Esophagus squamous epithelium (tissue), 5 donors: Measurements from ENCODE around the gene RPH3AL. TPM values are rescaled to one million over a fixed set of nuclear protein-coding genes. Genes with fewer than 3 reads are reported as not detected.
A peak's percentile ranks its signal among the peaks of the same experiment; 100 is the strongest.

Experiments
- DNase-seq: peaks from one replicate; lab custom pipeline; 2025; lab: John Stamatoyannopoulos, UW
- H3K27ac ChIP-seq, 4 donors: fragments of 200-600 bp; sonication (generic); one replicate each; pipeline ENCODE4 v1.5.1; 2016 to 2019; ENCODE audit warnings: mild to moderate bottlenecking in 1 of 4
- H3K27me3 ChIP-seq, 4 donors: fragments of 200-600 bp; sonication (generic); 1 replicate in 3 of 4; 2 replicates in 1 of 4; pipeline versions ENCODE4 v1.5.1 to v1.6.0; 2017 to 2021; ENCODE audit warnings: antibody characterized with exemption in 1 of 4
- H3K36me3 ChIP-seq, 3 donors: fragments of 200-600 bp; sonication (generic); one replicate each; pipeline ENCODE4 v1.5.1; 2016 to 2019
- H3K4me1 ChIP-seq, 3 donors: fragments of 200-600 bp; sonication (generic); one replicate each; pipeline ENCODE4 v1.5.1; 2017 to 2019
- H3K4me3 ChIP-seq, 4 donors: fragments of 200-600 bp; sonication (generic); 1 replicate in 3 of 4; 2 replicates in 1 of 4; pipeline ENCODE4 v1.5.1; 2016 to 2019; ENCODE audit warnings: mild to moderate bottlenecking in 2 of 4, moderate library complexity in 1 of 4
- H3K9me3 ChIP-seq, 3 donors: fragments of 200-600 bp; sonication (generic); one replicate each; pipeline ENCODE4 v1.5.1; 2016 to 2019
- POLR2A ChIP-seq, 4 donors: fragments of 450-650 bp; IDR thresholded peaks; one replicate each; pipeline ENCODE4 v1.6.1; 2017; ENCODE audit warnings: antibody characterized with exemption in 4 of 4, mild to moderate bottlenecking in 4 of 4, moderate library complexity in 3 of 4
- WGBS, 2 donors: methylation state at CpG; one replicate each; pipeline ENCODE4 v1.1.5; 2018; 5-methylcytosine and 5-hydroxymethylcytosine counted together
- intact Hi-C: fragments of 100-400 bp; cut with DNase I; formaldehyde crosslinking; loops from one replicate; pipeline ENCODE4 v1.15.0; 2022
- total RNA-seq, 4 donors: library from RNA; depleted of rRNA; stranded (reverse); fragments of >200 nt; gene quantifications; one replicate each; pipeline ENCODE4 v1.1.0, GENCODE V29; 2016
- TF ChIP-seq, protein P1 (sequence below), 6 experiments: fragments of 450-650 bp in 4 of 6; fragments of 200-600 bp in 2 of 6; sonication (generic) in 2 of 6; IDR thresholded peaks; one replicate each; pipeline ENCODE4 v1.5.1; 2016 to 2019; ENCODE audit warnings: antibody characterized with exemption in 6 of 6, mild to moderate bottlenecking in 4 of 6, moderate library complexity in 4 of 6
- donor health status: DM: yes; HTN: yes; CAD: no.

RPH3AL gene
- total RNA-seq, 4 donors from 2014 or later: 5.2 to 18.3 (median 7.5) TPM

DNA sequence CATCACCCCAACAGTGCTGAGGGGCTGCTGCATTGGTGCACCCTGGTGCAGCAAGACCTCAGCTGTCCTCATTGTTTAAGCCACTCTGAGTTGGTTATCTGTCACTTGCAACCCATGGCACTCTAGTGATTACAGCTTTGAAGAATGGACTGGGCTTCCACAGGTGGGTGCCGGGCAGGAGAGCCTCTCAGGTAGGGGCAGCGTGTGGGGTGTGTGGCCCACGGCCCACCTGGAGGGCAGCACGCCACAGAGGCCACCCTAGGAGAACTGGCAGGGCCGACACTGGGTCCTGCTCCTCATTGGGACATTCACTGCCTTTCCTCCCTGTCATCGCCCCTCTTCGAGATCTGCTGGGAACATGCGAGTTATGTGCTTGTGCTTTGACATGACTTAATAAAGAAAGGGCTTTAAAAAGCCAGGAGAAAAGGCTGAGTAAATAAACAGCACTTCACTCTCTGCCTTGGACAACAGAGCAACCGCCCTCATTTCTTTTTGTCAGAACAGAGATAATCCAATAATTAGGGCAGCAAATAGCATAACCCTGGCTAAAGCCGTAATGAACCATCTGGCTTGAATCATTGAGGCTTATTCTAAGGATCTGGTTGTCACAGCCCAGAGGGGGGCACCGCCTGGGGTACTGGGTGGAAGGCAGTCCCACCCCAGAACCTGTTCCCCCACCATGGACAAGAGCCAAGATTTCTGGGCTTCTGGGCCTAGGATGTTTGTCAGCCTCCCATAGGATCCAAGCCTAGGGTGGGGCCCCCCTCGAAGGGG, 174.1 kb downstream of the RPH3AL start:
- Histone ChIP-seq H3K9me3 (no peaks in the 10 kb centered on the region), H3K36me3 (no peaks in the 10 kb centered on the region), H3K27me3 (peaks cover 0 to 72% (median 0%) of the 10 kb centered on the region in 4 donors), H3K4me1 (peaks cover 25 to 50% (median 30%) of the 10 kb centered on the region in 3 donors), H3K4me3 (peak overlapping the region in 2 of 4 donors; percentile 62 to 79), H3K27ac (peak overlapping the region in 3 of 4 donors; percentile 39 to 83 (median 56))
- intact Hi-C loops: no loop called here
- 75 to 87% methylated on average over 4 to 10 of the region's 12 CpGs for WGBS, 2 donors
- no peak for DNase-seq
- TF ChIP-seq, protein P1, sequence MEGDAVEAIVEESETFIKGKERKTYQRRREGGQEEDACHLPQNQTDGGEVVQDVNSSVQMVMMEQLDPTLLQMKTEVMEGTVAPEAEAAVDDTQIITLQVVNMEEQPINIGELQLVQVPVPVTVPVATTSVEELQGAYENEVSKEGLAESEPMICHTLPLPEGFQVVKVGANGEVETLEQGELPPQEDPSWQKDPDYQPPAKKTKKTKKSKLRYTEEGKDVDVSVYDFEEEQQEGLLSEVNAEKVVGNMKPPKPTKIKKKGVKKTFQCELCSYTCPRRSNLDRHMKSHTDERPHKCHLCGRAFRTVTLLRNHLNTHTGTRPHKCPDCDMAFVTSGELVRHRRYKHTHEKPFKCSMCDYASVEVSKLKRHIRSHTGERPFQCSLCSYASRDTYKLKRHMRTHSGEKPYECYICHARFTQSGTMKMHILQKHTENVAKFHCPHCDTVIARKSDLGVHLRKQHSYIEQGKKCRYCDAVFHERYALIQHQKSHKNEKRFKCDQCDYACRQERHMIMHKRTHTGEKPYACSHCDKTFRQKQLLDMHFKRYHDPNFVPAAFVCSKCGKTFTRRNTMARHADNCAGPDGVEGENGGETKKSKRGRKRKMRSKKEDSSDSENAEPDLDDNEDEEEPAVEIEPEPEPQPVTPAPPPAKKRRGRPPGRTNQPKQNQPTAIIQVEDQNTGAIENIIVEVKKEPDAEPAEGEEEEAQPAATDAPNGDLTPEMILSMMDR (IDR thresholded peaks at IDR 0.05): no peak
- TF ChIP-seq POLR2A (IDR thresholded peaks at IDR 0.05): no peak

DNA sequence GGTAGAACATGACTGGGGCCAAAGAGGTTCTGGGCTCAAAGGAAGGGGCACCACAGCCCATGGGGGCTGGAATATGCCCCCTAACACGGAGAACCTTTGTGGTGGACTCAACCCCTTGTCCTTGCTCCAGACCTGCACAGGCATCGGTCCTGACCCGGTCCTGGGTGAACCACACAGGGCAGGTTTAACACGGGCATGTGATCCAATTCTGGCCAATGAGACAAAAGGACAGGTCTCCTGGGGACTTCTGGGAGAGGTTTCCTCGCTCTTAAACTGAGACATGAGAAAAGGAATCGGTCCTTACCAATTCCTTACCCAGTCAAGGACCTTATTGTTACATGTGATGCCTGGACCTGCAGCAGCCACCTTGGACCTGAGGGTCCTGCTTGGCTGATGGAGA, 174.8 kb downstream of the RPH3AL start:
- no peak overlapping the region for H3K4me3 ChIP-seq
- intact Hi-C loops: no loop called here
- TF ChIP-seq POLR2A (IDR thresholded peaks at IDR 0.05): no peak
- TF ChIP-seq, protein P1 (IDR thresholded peaks at IDR 0.05): no peak
- H3K27ac ChIP-seq: no peak overlapping the region
- H3K4me1 ChIP-seq: peaks cover 23 to 43% (median 25%) of the 10 kb centered on the region in 3 donors
- no peaks in the 10 kb centered on the region for H3K9me3 ChIP-seq
- DNase-seq: no peak
- WGBS, 2 donors: 83 to 95% methylated on average over 6 of the region's 6 CpGs
- no peaks in the 10 kb centered on the region for H3K36me3 ChIP-seq
- H3K27me3 ChIP-seq: peaks cover 0 to 70% (median 0%) of the 10 kb centered on the region in 4 donors

DNA sequence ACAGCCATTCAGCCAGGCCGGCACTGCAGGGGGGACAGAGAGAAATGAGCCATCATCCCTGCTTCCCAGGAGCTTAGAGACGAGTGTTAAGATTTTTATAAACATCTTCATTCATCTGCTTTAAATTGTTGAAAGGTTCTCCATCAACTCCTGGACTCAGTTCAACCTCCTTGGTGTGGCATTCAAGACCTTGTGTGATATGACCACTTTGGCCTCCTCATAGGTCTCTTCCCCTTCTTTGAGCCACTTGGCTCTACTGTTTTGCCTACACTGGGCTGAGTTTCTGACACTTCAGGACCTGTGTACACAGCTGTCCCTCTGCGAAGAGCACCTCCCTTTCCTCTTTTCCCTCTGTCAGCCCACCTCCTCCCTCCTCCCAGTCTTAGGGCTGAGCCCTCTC, 175.5 kb downstream of the RPH3AL start:
- 84 to 87% methylated on average over 3 of the region's 3 CpGs for WGBS, 2 donors

DNA sequence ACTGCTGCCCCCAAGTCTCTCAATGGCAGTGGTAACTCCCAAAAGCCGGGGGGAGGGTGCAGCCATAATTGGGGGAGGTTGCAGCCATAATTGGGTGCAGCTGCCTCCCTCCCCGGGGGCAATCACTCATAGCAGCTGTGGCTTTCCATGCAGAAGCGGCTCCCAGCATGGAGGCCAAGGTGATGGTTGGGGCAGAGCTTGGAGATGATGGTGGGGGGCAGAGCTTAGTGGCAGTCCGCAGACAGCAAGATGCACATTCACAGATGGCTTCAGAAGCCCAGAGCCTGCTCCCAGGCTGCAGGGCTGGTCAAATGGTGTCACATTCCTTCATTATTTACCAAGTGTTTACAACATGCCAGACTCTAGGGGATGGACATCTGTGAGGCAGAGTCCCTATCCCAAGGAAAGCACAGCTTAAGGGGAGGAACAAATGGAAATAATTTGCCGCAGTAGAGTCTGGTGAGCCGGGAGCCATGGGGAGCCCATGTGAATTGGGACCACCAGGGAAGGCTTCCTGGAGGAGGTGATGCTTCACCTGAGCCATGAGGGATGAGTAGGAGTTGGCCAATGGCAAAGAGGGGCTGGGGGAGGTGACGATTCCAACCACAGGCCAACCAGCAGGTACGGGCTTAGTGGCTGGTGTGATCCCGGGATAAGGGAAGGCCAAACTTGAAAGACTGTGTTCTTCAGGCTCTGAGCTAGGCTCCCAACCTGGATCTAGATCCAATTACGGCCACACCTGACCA, 179.3 kb downstream of the RPH3AL start:
- intact Hi-C loops: no loop called here

More for the DNA sequence above, 175.5 kb downstream of the RPH3AL start:
- no peak for DNase-seq
- H3K4me1 ChIP-seq: peaks cover 17 to 37% (median 24%) of the 10 kb centered on the region in 3 donors
- no peaks in the 10 kb centered on the region for H3K9me3 ChIP-seq
- peaks cover 0 to 66% (median 0%) of the 10 kb centered on the region in 4 donors for H3K27me3 ChIP-seq
- H3K4me3 ChIP-seq: no peak overlapping the region
- intact Hi-C loops: no loop called here
- H3K27ac ChIP-seq: no peak overlapping the region
- H3K36me3 ChIP-seq: no peaks in the 10 kb centered on the region
- TF ChIP-seq, protein P1 (IDR thresholded peaks at IDR 0.05): no peak
- TF ChIP-seq POLR2A (IDR thresholded peaks at IDR 0.05): no peak

More for the DNA sequence above, 179.3 kb downstream of the RPH3AL start:
- H3K27ac ChIP-seq: no peak overlapping the region
- H3K4me3 ChIP-seq: no peak overlapping the region
- DNase-seq: no peak
- WGBS, 2 donors: 83 to 93% methylated on average over 6 of the region's 10 CpGs
- no peaks in the 10 kb centered on the region for H3K36me3 ChIP-seq
- H3K27me3 ChIP-seq: peaks cover 0 to 29% (median 0%) of the 10 kb centered on the region in 4 donors
- no peaks in the 10 kb centered on the region for H3K9me3 ChIP-seq
- peaks cover 0 to 3% (median under 1%) of the 10 kb centered on the region in 3 donors for H3K4me1 ChIP-seq
- TF ChIP-seq, protein P1 (IDR thresholded peaks at IDR 0.05): no peak
- TF ChIP-seq POLR2A (IDR thresholded peaks at IDR 0.05): no peak
